IPS DF 19.7 (cell line): ENCODE data around the gene NPAS1.
"Not testable (repeated sequence)": the region's sequence is repeated elsewhere in the genome, so short reads cannot be mapped to it uniquely, and the experiment has no call there.

ENCODE experiments used
- DNase-seq: peaks from one replicate; pipeline ENCODE4 v3.0.0-alpha.2; 2013; ENCODE audit warnings: low read depth, low spot score

NPAS1 gene

GRCh38 chr19:47045867-47046470 lies 26.3 kb downstream of the NPAS1 start:
- no peak for DNase-seq

GRCh38 chr19:47047272-47047762 lies 27.7 kb downstream of the NPAS1 start:
- DNase-seq, result no peak

GRCh38 chr19:47047763-47048405 lies 28.2 kb downstream of the NPAS1 start:
- peak; percentile 88 for DNase-seq

GRCh38 chr19:47049307-47049700 lies 29.7 kb downstream of the NPAS1 start:
- no peak for DNase-seq

- DNase-seq, result not testable (repeated sequence)
Observed at GRCh38 chr19:47050562-47050961, 30.9 kb downstream of the NPAS1 start.

- no peak for DNase-seq
Observed at GRCh38 chr19:47056411-47056810, 36.8 kb downstream of the NPAS1 start.

GRCh38 chr19:47057328-47057727 lies 37.7 kb downstream of the NPAS1 start:
- DNase-seq, result no peak

GRCh38 chr19:47058621-47059022 lies 39.0 kb downstream of the NPAS1 start:
- no peak for DNase-seq

- no peak for DNase-seq
Observed at GRCh38 chr19:47063874-47064273, 44.2 kb downstream of the NPAS1 start.

- no peak for DNase-seq
Observed at GRCh38 chr19:47065242-47065641, 45.6 kb downstream of the NPAS1 start.

GRCh38 chr19:47066376-47067214 lies 47.0 kb downstream of the NPAS1 start:
- DNase-seq, result no peak

GRCh38 chr19:47067215-47067847 lies 47.7 kb downstream of the NPAS1 start:
- no peak for DNase-seq

- DNase-seq, result no peak
Observed at GRCh38 chr19:47068246-47068645, 48.6 kb downstream of the NPAS1 start.

- no peak for DNase-seq
Observed at GRCh38 chr19:47068876-47069406, 49.3 kb downstream of the NPAS1 start.

GRCh38 chr19:47069795-47070194 lies 50.2 kb downstream of the NPAS1 start:
- DNase-seq, result no peak

GRCh38 chr19:47070756-47071155 lies 51.1 kb downstream of the NPAS1 start:
- DNase-seq, result no peak

- no peak for DNase-seq
Observed at GRCh38 chr19:47071731-47072130, 52.1 kb downstream of the NPAS1 start.

- DNase-seq, result no peak
Observed at GRCh38 chr19:47072323-47072722, 52.7 kb downstream of the NPAS1 start.

- no peak for DNase-seq
Observed at GRCh38 chr19:47073574-47073973, 53.9 kb downstream of the NPAS1 start.

GRCh38 chr19:47074621-47075020 lies 55.0 kb downstream of the NPAS1 start:
- DNase-seq, result no peak

- DNase-seq, result no peak
Observed at GRCh38 chr19:47075179-47075810, 55.7 kb downstream of the NPAS1 start.
